Brain microvascular endothelial cell (primary cell): Measurements from ENCODE around the gene SRGAP3.

Experiments used
- DNase-seq: peaks from one replicate; pipeline ENCODE4 v3.0.0-alpha.2; 2020
- H3K27ac ChIP-seq: fragments of 250-450 bp; sonication (Bioruptor Pico); 2 replicates; pipeline ENCODE4 v1.5.1; 2020; ENCODE audit warnings: mild to moderate bottlenecking, moderate library complexity
- H3K27me3 ChIP-seq: fragments of 250-450 bp; sonication (Bioruptor Pico); replicated peaks from 2 replicates; pipeline ENCODE4 v1.5.1; 2020; ENCODE audit warnings: mild to moderate bottlenecking
- H3K36me3 ChIP-seq: fragments of 250-450 bp; sonication (Bioruptor Pico); replicated peaks from 2 replicates; pipeline ENCODE4 v1.5.1; 2020; ENCODE audit warnings: mild to moderate bottlenecking
- H3K4me3 ChIP-seq: 2 replicates; pipeline ENCODE4 v1.5.1; 2011; ENCODE audit warnings: low read depth, mild to moderate bottlenecking, control low read depth, low read length, moderate library complexity
- CTCF ChIP-seq: IDR thresholded peaks from 2 replicates; pipeline ENCODE4 v1.5.1; 2011; ENCODE audit warnings: low read depth, mild to moderate bottlenecking, moderate library complexity, low read length, control low read depth, inconsistent platforms; ENCODE audit errors: missing control alignments
- in situ Hi-C: cut with HindIII; loops from 2 replicates; pipeline ENCODE4 v1.10.0; 2017; ENCODE audit warnings: low sequenced_read_pairs, low pct_ligation_motif_present

SRGAP3 gene

GRCh38 chr3:9146367-9147071 is 102.9 kb downstream of the SRGAP3 start:
- TF ChIP-seq CTCF: no peak
- no peaks in the 10 kb centered on the region for H3K27me3 ChIP-seq
- H3K27ac ChIP-seq: no peak overlapping the region
- in situ Hi-C loops: no loop called here
- no peak overlapping the region for H3K4me3 ChIP-seq
- no peak for DNase-seq
- no peaks in the 10 kb centered on the region for H3K36me3 ChIP-seq

- Histone ChIP-seq H3K27me3 (no peaks in the 10 kb centered on the region), H3K4me3 (no peak overlapping the region), H3K27ac (no peak overlapping the region), H3K36me3 (no peaks in the 10 kb centered on the region)
- no peak for DNase-seq
- in situ Hi-C loops: no loop called here
- TF ChIP-seq CTCF: no peak
Measured at GRCh38 chr3:9143184-9143583, 106.3 kb downstream of the SRGAP3 start.

GRCh38 chr3:9142362-9142761 is 107.1 kb downstream of the SRGAP3 start:
- Histone ChIP-seq H3K27ac (no peak overlapping the region), H3K36me3 (no peaks in the 10 kb centered on the region), H3K27me3 (no peaks in the 10 kb centered on the region), H3K4me3 (no peak overlapping the region)
- in situ Hi-C loops: no loop called here
- TF ChIP-seq CTCF: no peak
- no peak for DNase-seq

GRCh38 chr3:9141928-9142289 is 107.5 kb downstream of the SRGAP3 start:
- Histone ChIP-seq H3K27me3 (no peaks in the 10 kb centered on the region), H3K27ac (no peak overlapping the region), H3K4me3 (no peak overlapping the region), H3K36me3 (no peaks in the 10 kb centered on the region)
- in situ Hi-C loops: no loop called here
- no peak for TF ChIP-seq CTCF
- no peak for DNase-seq

GRCh38 chr3:9139366-9139765 is 110.1 kb downstream of the SRGAP3 start:
- no peak overlapping the region for H3K27ac ChIP-seq
- H3K4me3 ChIP-seq: no peak overlapping the region
- peaks cover 7% of the 10 kb centered on the region for H3K27me3 ChIP-seq
- no peak for TF ChIP-seq CTCF
- H3K36me3 ChIP-seq: no peaks in the 10 kb centered on the region
- in situ Hi-C loops: no loop called here
- no peak for DNase-seq

GRCh38 chr3:9137676-9138075 is 111.8 kb downstream of the SRGAP3 start:
- DNase-seq: no peak
- Histone ChIP-seq H3K36me3 (no peaks in the 10 kb centered on the region), H3K27ac (no peak overlapping the region), H3K27me3 (peaks cover 7% of the 10 kb centered on the region), H3K4me3 (no peak overlapping the region)
- TF ChIP-seq CTCF: no peak
- in situ Hi-C loops: no loop called here
